HG03575 (cell line): ENCODE data around the gene GRHL1.

Experiments
- ATAC-seq: cut with Tn5 transposase; IDR thresholded peaks from one replicate; pipeline ENCODE4 v1.9.1; 2021; ENCODE audit not compliant: unreplicated experiment, insufficient number of reproducible peaks, low FRiP score; ENCODE audit errors: extremely low read depth

The GRHL1 gene

DNA sequence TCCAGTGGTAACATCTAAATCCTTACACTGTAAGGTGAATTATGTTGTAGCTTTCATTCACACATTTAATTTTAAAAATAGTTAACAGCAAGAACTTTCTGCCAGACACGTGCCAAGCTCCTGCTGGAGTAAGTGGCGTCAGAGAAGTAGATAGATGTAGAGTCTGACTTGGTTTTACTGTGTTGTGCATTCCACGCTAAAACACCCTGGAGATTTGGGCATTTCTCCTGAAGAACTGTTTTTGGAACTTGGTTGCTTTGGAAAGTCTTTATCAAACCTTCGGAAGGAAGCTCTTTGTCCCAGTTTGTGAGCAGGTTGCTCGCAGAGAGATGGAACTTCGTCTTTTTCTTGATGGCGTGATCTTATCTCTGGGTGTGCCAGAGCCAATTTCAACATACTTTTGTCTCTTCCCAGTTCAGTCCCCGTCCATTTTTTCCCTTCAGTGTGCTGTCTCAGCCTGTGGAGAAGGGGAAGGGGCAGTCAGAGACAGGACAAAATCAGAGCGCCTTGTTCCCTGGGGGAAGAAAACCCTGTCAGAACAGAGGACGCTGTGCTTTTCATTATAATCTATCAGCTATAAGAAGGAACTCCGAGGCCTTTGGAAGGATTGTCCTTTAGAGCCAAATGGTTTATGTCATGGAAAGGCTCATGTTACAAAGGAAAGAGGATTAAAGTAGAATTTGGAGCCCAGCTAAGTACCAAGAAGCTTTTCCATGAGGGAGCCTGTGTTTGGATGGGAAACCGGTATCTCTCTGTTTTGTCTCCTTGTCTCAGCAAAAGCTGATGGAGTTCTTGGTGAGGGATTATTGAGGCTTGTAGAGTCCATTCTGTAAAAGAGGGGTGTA is 18.9 kb downstream of the GRHL1 start:
- no peak for ATAC-seq

- no peak for ATAC-seq
Measured at GRCh38 chr2:9971105-9971818, 19.8 kb downstream of the GRHL1 start.

- no peak for ATAC-seq
Measured at GRCh38 chr2:9971890-9972289, 20.4 kb downstream of the GRHL1 start.

- ATAC-seq = no peak
Measured at GRCh38 chr2:9972621-9973479, 21.4 kb downstream of the GRHL1 start.

DNA sequence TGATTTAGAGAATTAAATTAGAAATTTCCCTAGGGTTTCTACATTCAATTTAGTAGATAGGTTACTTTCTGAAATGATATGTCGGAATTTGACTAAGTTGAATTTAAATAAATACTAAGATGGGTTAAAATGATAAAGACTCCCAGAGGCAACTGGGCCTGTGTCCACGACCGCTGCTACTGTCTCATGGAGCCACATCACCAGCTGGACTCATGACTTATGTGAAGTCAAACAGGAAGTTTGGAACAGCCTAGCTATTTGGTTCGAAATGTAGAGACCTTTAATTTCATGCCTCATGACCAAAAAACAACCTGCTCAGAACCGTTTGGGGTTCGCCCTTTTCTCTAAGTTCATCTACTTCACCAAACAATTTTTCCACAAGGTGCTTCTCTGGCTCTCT is 22.2 kb downstream of the GRHL1 start:
- no peak for ATAC-seq

DNA sequence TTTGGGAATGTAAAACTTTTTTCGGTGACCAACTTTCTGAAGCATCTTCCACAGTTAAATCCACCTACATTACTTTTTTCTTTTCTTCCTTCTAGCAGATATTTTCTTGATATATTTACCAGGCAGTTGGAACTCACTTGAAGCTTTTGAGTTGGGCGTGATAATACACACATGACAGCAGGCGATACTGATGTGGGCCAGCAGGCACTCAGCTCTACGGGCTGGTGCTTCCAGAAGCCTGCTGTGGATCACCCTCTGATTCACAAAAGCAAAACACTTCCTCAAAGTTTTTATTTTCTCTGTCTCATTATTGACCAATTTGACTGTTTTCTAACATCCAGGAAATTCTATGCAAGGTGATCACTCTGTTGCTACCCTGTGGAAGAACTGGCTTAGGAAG is 22.9 kb downstream of the GRHL1 start:
- no peak for ATAC-seq

GRCh38 chr2:9975328-9975727 is 23.8 kb downstream of the GRHL1 start:
- ATAC-seq = no peak

DNA sequence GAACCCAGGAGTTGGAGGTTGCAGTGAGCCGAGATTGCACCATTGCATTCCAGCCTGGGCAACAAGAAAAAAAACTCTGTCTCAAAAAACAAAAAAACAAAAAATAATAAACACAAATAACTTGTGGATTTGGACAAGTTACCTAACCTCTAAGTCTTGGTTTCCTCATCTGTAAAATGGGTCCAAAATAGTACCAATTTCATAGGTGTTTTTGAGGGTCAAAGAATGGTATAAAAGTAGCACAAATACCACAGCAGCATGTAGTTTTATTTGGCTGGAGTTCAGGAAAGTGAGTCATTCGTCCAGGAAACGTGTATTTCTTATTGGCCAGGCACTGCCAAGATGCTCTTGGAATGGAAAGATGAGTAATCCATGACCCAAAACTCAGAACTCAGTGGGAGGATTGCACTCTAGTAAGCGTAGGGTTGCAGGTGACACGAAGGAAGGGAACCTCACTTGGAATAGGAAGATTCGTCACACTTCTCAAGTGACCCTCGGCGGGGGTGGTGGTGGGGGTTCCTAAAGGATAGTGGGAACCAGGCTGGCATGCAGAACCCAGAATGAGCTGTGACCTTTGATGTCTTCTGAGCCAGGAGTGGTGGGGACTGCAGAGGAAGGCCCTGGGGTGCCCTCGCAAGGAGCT is 24.4 kb downstream of the GRHL1 start:
- no peak for ATAC-seq

DNA sequence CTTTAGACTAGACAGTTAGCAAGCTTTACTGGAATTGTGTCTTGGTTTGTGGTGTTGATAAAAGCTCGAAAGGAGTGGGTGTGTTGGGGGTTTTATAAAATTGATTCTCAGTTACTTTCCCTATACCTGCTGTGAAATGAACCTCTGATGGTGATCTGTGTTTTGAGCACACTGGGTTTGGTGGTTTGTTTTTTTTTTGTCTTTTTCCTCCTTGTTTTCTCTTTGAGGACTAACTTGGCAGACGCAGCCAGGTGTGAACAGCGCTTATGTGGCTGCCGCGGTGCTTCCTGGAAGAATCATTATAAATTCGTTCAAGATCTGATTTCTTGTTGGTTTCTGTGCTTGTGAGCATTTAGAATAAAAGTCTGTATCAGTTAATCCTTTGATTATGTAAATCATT is 28.5 kb downstream of the GRHL1 start:
- ATAC-seq = no peak

DNA sequence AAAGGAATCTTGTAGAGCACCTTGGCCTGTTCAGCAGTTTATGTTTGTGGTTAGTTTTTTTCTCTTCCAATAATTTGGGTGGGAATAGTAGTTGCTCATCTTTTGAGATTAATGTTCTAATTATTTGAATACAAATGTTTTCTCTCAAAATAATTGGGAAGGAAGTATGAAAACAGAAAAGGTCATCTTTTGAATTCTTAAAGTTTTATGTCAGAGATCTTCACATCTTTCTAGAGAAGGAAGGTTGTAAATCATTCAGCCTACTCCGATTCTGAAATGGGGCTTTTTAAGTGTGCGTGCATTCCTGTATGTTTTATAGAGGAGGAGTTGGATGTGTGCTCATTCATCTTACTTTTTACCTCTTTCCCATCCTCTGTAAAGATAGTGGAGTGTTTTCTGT is 29.0 kb downstream of the GRHL1 start:
- ATAC-seq = no peak

DNA sequence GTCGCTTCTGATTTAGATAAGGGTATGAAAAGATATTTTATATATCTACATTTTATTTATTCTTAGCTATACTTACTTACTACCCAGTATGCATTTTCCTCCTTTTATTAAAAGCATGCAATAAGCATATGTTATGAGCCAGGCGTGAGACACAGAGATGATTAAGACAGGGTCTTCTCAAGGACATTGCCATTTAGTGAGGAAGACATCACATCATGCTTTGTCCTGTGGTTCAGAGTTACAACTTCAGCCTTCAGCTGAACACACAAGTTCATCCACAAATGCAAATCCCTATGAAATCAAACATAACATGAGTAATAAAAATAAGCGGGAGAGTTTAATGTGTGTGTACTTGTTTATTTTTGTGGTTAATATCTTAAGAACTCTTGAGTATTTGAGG is 30.2 kb downstream of the GRHL1 start:
- ATAC-seq = no peak

- no peak for ATAC-seq
Measured at GRCh38 chr2:9982248-9982647, 30.8 kb downstream of the GRHL1 start.

DNA sequence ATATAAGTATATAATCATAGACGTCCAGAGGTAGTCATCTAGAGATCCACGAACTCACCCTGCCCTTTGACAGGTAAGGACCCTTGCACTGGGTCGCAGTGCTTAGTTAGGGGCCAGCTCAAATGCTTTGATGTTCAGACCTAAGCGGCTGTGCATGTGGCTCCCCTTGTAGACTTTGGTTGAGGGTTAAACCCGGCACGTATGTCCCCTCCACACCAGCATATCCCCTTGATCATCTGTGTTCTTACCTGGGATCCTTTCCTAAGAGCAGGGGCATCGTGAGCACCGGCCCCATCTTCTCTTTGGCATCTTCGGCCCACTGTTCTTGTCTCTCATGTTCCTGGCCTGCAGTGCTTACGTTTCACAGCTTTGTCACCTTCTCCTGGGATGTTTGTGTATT is 31.4 kb downstream of the GRHL1 start:
- ATAC-seq = no peak

GRCh38 chr2:9983401-9984216 is 32.1 kb downstream of the GRHL1 start:
- no peak for ATAC-seq

GRCh38 chr2:9984217-9984739 is 32.8 kb downstream of the GRHL1 start:
- ATAC-seq = no peak

GRCh38 chr2:9984871-9985480 is 33.5 kb downstream of the GRHL1 start:
- no peak for ATAC-seq

GRCh38 chr2:9985531-9986328 is 34.2 kb downstream of the GRHL1 start:
- ATAC-seq = no peak
